B cell (primary cell): Measurements from ENCODE around the gene ARHGDIA. TPM values are rescaled to one million over a fixed set of nuclear protein-coding genes. Genes with fewer than 3 reads are reported as not detected.

Source experiments
- ATAC-seq: fragments of 200-7000 bp; cut with Tn5 transposase; one replicate; pipeline ENCODE4 v1.10.0; 2021; ENCODE audit warnings: low read depth, mild to moderate bottlenecking, moderate number of reproducible peaks, moderate library complexity
- CTCF ChIA-PET: fragments of 350-600 bp; sonication (Branson Sonifier 250); formaldehyde crosslinking; loops from one replicate; lab custom pipeline; 2021; ENCODE audit warnings: antibody characterized with exemption, inconsistent platforms; lab: Charles Lee
- POLR2A ChIA-PET: fragments of 350-600 bp; sonication (Branson Sonifier 250); formaldehyde crosslinking; loops from one replicate; lab custom pipeline; 2021; ENCODE audit warnings: antibody characterized with exemption; lab: Charles Lee
- DNase-seq: peaks from one replicate; pipeline ENCODE4 v3.0.0; 2013
- H2AFZ ChIP-seq: 2 replicates; pipeline ENCODE4 v1.6.1; 2012; ENCODE audit warnings: mild to moderate bottlenecking, low read depth, low read length; ENCODE audit not compliant: insufficient read depth, poor library complexity, severe bottlenecking
- H3K27ac ChIP-seq, 2 donors: 1 replicate in 1 of 2; 2 replicates in 1 of 2; pipeline ENCODE4 v1.5.1; 2012 to 2013; ENCODE audit warnings: low read length in 2 of 2, mild to moderate bottlenecking in 2 of 2, moderate library complexity in 1 of 2
- H3K27me3 ChIP-seq, 4 experiments: fragments of 200-600 bp in 1 of 4; sonication (generic) in 1 of 4; replicated peaks in 1 of 4; 1 replicate in 2 of 4; 2 replicates in 2 of 4; pipeline versions ENCODE4 v1.6.1 to v1.7.0; 2013 to 2016; ENCODE audit warnings: low read length in 3 of 4, mild to moderate bottlenecking in 2 of 4, mixed read lengths in 1 of 4, moderate library complexity in 1 of 4; ENCODE audit not compliant: insufficient read depth in 4 of 4, control insufficient read depth in 3 of 4; ENCODE audit errors: control extremely low read depth in 1 of 4
- H3K36me3 ChIP-seq, 2 experiments: replicated peaks in 1 of 2; 1 replicate in 1 of 2; 2 replicates in 1 of 2; pipeline versions ENCODE4 v1.6.1 to v1.7.1; 2013; ENCODE audit warnings: low read length in 1 of 2; ENCODE audit not compliant: insufficient read depth in 2 of 2, control insufficient read depth in 1 of 2; ENCODE audit errors: control extremely low read depth in 1 of 2, extremely low read depth in 1 of 2
- H3K4me1 ChIP-seq, 2 donors: fragments of 200-600 bp in 1 of 2; sonication (generic) in 1 of 2; 1 replicate in 1 of 2; 2 replicates in 1 of 2; pipeline versions ENCODE4 v1.5.1 to v1.6.1; 2013 to 2017; ENCODE audit warnings: low read length in 2 of 2; ENCODE audit not compliant: control insufficient read depth in 2 of 2, insufficient read depth in 2 of 2
- H3K4me2 ChIP-seq: replicated peaks from 2 replicates; pipeline ENCODE3; 2012; ENCODE audit warnings: mild to moderate bottlenecking, low read depth, low read length; ENCODE audit not compliant: poor library complexity, severe bottlenecking
- H3K4me3 ChIP-seq, 5 experiments: fragments of 200-600 bp in 1 of 5; sonication (generic) in 1 of 5; 1 replicate in 3 of 5; 2 replicates in 2 of 5; pipeline versions ENCODE4 v1.5.1 to v1.7.0; 2011 to 2016; ENCODE audit warnings: low read length in 4 of 5, mild to moderate bottlenecking in 4 of 5, low read depth in 2 of 5, control low read depth in 1 of 5, moderate library complexity in 1 of 5; ENCODE audit not compliant: insufficient read depth in 1 of 5; ENCODE audit errors: control extremely low read depth in 1 of 5, extremely low read depth in 1 of 5
- H3K79me2 ChIP-seq: fragments of 200-600 bp; sonication (generic); one replicate; pipeline ENCODE4 v1.6.0; 2016; ENCODE audit warnings: low read length; ENCODE audit not compliant: control insufficient read depth, insufficient read depth
- H3K9ac ChIP-seq: fragments of 200-600 bp; sonication (generic); 2 replicates; pipeline ENCODE4 v1.6.1; 2017; ENCODE audit warnings: mild to moderate bottlenecking, low read length, moderate library complexity
- H3K9me3 ChIP-seq, 3 donors: one replicate each; pipeline versions ENCODE4 v1.6.1 to v1.7.1; 2013; ENCODE audit warnings: low read length in 2 of 3; ENCODE audit not compliant: control insufficient read depth in 2 of 3, insufficient read depth in 1 of 3; ENCODE audit errors: control extremely low read depth in 1 of 3
- H4K20me1 ChIP-seq: 2 replicates; pipeline ENCODE4 v1.6.0; 2012; ENCODE audit warnings: mild to moderate bottlenecking, low read length; ENCODE audit not compliant: insufficient read depth, control insufficient read depth, poor library complexity, severe bottlenecking
- H3K27ac Mint-ChIP-seq: one replicate; pipeline ENCODE4 v1.8.0; 2021; ENCODE audit warnings: mixed read lengths
- H3K27me3 Mint-ChIP-seq: one replicate; pipeline ENCODE4 v1.8.0; 2021; ENCODE audit warnings: mixed read lengths
- H3K4me1 Mint-ChIP-seq: one replicate; pipeline ENCODE4 v1.8.0; 2021; ENCODE audit warnings: mixed read lengths
- H3K4me3 Mint-ChIP-seq: one replicate; pipeline ENCODE4 v1.8.0; 2021; ENCODE audit warnings: mixed read lengths
- H3K9me3 Mint-ChIP-seq: one replicate; pipeline ENCODE4 v1.8.0; 2022; ENCODE audit warnings: mixed read lengths; ENCODE audit not compliant: insufficient read depth
- EZH2 ChIP-seq: IDR thresholded peaks from 2 replicates; pipeline ENCODE4 v1.6.1; 2012; ENCODE audit warnings: borderline replicate concordance, low read depth, mild to moderate bottlenecking, moderate library complexity, low read length; ENCODE audit not compliant: insufficient read depth, poor library complexity, severe bottlenecking
- WGBS: methylation state at CpG from one replicate; pipeline ENCODE4 v1.1.5; 2013; ENCODE audit warnings: missing lambda C conversion rate; ENCODE audit not compliant: insufficient coverage; 5-methylcytosine and 5-hydroxymethylcytosine counted together
- intact Hi-C: fragments of 100-400 bp; cut with micrococcal nuclease; formaldehyde crosslinking; loops from one replicate; pipeline ENCODE4 v1.10.0; 2022
- polyA plus RNA-seq: library from polyadenylated mRNA; depleted of rRNA; stranded (reverse); fragments of >200 nt; gene quantifications from 2 replicates; pipeline ENCODE4 v1.2.3, GENCODE V29; 2012
- total RNA-seq, 2 donors: library from RNA; stranded (reverse); fragments of 120-200 nt in 1 of 2; gene quantifications; 1 replicate in 1 of 2; 2 replicates in 1 of 2; pipeline versions ENCODE4 v1.2.3 to v1.2.4, GENCODE V29; 2013 to 2022
- TF ChIP-seq, protein P1 (sequence below): fragments of 200-600 bp; IDR thresholded peaks from one replicate; pipeline ENCODE4 v1.8.0; 2022; ENCODE audit warnings: antibody characterized with exemption, mild to moderate bottlenecking

ARHGDIA gene
- total and polyA plus RNA-seq, 2 donors (not counting 1 experiment from before 2014, with no cell fraction given) = 262 to 510 TPM

- no peak for ATAC-seq
- H3K9ac ChIP-seq = peak overlapping the region; percentile 84
- POLR2A ChIA-PET = interaction anchor here (1.6 kb wide), 1 partner anchor 25 kb away, joined by 4 read pairs; no protein-coding TSS in a partner anchor
These were observed 11.9 kb downstream of the ARHGDIA start for GRCh38 chr17:81858967-81859905.

More at GRCh38 chr17:81858967-81859905, 11.9 kb downstream of the ARHGDIA start:
- Mint-ChIP-seq H3K27me3 (no peaks in the 10 kb centered on the region), H3K9me3 (no peaks in the 10 kb centered on the region), H3K27ac (peak overlapping the region; percentile 73), H3K4me1 (peaks cover 32% of the 10 kb centered on the region), H3K4me3 (peak overlapping the region; percentile 90)
- CTCF ChIA-PET = no interaction called here
- Histone ChIP-seq H2AFZ (peak overlapping the region; percentile 76), H4K20me1 (peaks cover 33% of the 10 kb centered on the region), H3K4me1 (peaks cover 17 to 26% of the 10 kb centered on the region in 2 donors), H3K36me3 (peaks cover 4 to 28% of the 10 kb centered on the region in 2 experiments), H3K27me3 (no peaks in the 10 kb centered on the region), H3K9me3 (no peaks in the 10 kb centered on the region), H3K4me2 (peak overlapping the region; percentile 87), H3K27ac (peak overlapping the region in 1 of 2 donors; percentile 85), H3K4me3 (peak overlapping the region; percentile 58 to 80 (median 74)), H3K79me2 (peaks cover 52% of the 10 kb centered on the region)
- WGBS = 77% methylated on average over 22 of the region's 23 CpGs
- intact Hi-C loops = no loop called here
- no peak for TF ChIP-seq EZH2
- TF ChIP-seq, protein P1, sequence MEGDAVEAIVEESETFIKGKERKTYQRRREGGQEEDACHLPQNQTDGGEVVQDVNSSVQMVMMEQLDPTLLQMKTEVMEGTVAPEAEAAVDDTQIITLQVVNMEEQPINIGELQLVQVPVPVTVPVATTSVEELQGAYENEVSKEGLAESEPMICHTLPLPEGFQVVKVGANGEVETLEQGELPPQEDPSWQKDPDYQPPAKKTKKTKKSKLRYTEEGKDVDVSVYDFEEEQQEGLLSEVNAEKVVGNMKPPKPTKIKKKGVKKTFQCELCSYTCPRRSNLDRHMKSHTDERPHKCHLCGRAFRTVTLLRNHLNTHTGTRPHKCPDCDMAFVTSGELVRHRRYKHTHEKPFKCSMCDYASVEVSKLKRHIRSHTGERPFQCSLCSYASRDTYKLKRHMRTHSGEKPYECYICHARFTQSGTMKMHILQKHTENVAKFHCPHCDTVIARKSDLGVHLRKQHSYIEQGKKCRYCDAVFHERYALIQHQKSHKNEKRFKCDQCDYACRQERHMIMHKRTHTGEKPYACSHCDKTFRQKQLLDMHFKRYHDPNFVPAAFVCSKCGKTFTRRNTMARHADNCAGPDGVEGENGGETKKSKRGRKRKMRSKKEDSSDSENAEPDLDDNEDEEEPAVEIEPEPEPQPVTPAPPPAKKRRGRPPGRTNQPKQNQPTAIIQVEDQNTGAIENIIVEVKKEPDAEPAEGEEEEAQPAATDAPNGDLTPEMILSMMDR = no peak
- peak; percentile 26 for DNase-seq
